ENCODE results near the gene ZBTB7C.

DNA sequence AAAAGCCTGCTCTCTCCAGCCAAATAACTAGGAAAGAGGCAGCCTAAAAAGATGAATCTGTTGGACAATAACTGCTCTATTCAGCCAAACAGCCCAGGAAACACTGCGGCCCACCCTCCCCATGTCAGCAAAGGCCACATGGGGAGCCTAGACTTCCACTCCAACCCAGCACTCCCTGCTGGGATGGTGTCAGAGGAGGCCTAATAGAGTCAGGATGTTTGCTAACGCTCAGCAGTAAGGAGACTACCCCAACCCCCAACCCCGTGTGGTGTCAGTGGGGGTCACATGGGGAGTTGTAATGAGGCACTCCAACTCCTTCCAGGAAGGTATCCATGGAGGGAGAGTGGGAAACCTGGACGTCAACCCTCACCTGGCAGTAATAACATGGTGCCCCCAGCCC is 41.6 kb downstream of the ZBTB7C start:
- TF ChIP-seq POLR2A (conservative IDR thresholded peaks at IDR 0.05) (no peak), HCFC1 (IDR thresholded peaks at IDR 0.05; ENCODE audit: low read depth, low read length) (no peak), DNMT1 (IDR thresholded peaks at IDR 0.05) (no peak)
- TF ChIP-seq, protein P1, sequence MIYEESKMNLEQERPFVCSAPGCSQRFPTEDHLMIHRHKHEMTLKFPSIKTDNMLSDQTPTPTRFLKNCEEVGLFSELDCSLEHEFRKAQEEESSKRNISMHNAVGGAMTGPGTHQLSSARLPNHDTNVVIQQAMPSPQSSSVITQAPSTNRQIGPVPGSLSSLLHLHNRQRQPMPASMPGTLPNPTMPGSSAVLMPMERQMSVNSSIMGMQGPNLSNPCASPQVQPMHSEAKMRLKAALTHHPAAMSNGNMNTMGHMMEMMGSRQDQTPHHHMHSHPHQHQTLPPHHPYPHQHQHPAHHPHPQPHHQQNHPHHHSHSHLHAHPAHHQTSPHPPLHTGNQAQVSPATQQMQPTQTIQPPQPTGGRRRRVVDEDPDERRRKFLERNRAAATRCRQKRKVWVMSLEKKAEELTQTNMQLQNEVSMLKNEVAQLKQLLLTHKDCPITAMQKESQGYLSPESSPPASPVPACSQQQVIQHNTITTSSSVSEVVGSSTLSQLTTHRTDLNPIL (CRISPR knock-in tag; IDR thresholded peaks at IDR 0.05) = no peak
- TF ChIP-seq, protein P2, sequence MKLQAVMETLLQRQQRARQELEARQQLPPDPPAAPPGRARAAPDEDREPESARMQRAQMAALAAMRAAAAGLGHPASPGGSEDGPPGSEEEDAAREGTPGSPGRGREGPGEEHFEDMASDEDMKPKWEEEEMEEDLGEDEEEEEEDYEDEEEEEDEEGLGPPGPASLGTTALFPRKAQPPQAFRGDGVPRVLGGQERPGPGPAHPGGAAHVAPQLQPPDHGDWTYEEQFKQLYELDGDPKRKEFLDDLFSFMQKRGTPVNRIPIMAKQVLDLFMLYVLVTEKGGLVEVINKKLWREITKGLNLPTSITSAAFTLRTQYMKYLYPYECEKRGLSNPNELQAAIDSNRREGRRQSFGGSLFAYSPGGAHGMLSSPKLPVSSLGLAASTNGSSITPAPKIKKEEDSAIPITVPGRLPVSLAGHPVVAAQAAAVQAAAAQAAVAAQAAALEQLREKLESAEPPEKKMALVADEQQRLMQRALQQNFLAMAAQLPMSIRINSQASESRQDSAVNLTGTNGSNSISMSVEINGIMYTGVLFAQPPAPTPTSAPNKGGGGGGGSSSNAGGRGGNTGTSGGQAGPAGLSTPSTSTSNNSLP (IDR thresholded peaks at IDR 0.05; ENCODE audit: borderline replicate concordance, low read depth, low read length) = no peak

Measured in K562 (cell line).